ENCODE measurements around the gene GYPC. TPM values are rescaled to one million over a fixed set of nuclear protein-coding genes. Genes with fewer than 3 reads are reported as not detected.

GYPC gene
- total RNA-seq, 1 donor from 2014 or later = 59.9 TPM

GRCh38 chr2:126699018-126699417 lies 43.1 kb downstream of the GYPC start:
- DNase-seq (ENCODE audit: low read depth) = no peak
- H3K4me3 ChIP-seq (ENCODE audit: low read depth, low read length) = no peak overlapping the region
- TF ChIP-seq CTCF (conservative IDR thresholded peaks at IDR 0.05; ENCODE audit: low read depth, low read length) = no peak

DNA sequence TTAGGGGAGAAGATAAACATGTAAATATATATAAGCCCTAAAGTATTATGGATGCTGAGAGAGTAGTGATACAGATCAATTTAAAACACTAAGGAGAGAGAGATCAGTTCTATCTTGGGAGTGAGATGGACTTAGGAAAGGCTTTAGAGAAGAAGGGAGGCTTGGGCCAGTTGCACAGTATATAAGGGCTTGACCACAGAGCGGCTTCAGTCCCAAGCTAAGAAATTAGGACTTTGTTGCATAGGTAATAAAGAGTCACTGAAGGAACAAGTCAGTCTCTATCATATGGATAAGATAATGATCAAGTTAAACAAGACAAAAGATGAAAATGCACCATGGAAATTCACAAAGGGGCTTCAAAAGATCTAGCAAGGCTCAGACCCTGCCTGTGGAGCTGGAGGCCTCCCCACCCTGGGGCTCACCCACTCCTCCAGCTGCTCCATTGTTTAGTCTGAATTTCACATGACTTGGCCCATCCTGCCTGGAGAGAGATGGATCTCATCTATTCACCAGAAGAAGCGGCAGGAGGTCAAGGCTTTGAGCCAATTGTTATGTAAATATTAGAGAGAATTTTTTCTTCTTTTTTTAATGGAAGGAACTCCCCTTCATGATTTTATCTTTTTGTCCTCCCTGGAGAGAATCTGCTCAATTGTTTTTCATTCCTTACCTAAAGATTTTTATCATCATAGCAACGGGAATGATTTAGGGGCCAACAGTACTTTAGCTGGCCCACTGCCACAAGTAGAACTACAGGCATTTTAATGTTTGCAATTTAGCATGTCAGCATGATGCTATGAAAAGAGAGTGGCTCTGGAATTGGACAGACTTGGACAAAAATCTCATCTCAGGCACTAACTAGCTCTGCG lies 44.0 kb downstream of the GYPC start:
- DNase-seq (ENCODE audit: low read depth) = no peak
- TF ChIP-seq CTCF (conservative IDR thresholded peaks at IDR 0.05; ENCODE audit: low read depth, low read length) = no peak
- H3K4me3 ChIP-seq (ENCODE audit: low read depth, low read length) = no peak overlapping the region

GRCh38 chr2:126700677-126701076 lies 44.7 kb downstream of the GYPC start:
- no peak for TF ChIP-seq CTCF (conservative IDR thresholded peaks at IDR 0.05; ENCODE audit: low read depth, low read length)
- no peak for DNase-seq (ENCODE audit: low read depth)
- H3K4me3 ChIP-seq (ENCODE audit: low read depth, low read length) = no peak overlapping the region

DNA sequence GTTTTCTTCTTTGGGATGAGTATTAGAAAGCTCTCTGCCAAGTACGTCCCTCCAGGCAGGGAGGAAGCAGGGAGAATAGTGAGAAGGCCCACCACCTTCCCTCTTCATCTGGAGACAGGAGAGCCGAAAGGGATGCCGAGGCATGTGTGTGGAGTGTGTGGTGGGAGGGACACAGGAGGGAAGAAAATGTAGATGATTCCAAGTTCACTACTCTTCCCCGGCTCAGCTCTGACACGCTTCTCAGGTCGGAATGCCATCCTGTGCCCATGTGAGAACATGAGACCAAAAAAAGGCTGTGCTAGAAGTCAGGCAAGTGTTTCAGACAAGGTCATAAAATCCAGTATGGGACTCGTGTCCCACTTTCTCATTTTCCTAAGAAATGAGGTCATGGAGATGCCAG lies 47.4 kb downstream of the GYPC start:
- no peak for DNase-seq (ENCODE audit: low read depth)
- TF ChIP-seq CTCF (conservative IDR thresholded peaks at IDR 0.05; ENCODE audit: low read depth, low read length) = no peak
- H3K4me3 ChIP-seq (ENCODE audit: low read depth, low read length) = no peak overlapping the region

DNA sequence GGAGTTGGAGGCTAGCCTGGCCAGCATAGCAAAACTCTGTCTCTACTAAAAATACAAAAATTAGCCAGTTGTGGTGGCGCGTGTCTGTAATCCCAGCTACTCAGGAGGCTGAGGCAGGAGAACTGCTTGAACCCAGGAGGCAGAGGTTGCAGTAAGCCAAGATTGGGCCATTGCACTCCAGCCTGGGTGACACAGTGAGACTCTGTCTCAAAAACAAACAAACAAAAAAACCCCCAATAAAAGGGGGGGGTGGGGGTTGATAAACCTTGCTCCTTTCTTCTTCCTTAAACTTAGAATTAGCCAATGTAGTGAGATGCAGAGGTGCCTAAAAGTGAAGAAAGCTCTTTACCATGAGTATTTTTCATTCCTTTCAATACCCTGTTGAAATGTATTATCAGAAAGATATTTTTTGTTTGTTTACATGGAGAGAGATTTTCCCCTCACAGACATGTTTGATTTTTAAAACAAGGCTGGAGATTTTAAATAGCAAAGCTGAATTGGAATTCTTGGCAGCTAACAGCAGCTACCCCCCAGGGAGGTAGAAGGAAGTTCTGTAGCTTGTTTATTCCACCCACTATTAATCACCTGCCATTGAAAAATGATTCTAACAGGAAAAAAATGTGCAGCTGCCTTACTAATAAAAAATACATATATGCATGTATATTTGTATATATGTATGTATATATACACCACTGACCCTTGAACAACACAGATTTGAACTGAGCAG lies 48.6 kb downstream of the GYPC start:
- DNase-seq (ENCODE audit: low read depth) = no peak
- no peak for TF ChIP-seq CTCF (conservative IDR thresholded peaks at IDR 0.05; ENCODE audit: low read depth, low read length)
- no peak overlapping the region for H3K4me3 ChIP-seq (ENCODE audit: low read depth, low read length)

- no peak for TF ChIP-seq CTCF (conservative IDR thresholded peaks at IDR 0.05; ENCODE audit: low read depth, low read length)
- DNase-seq (ENCODE audit: low read depth) = no peak
- no peak overlapping the region for H3K4me3 ChIP-seq (ENCODE audit: low read depth, low read length)
Measured at GRCh38 chr2:126707191-126707590, 51.2 kb downstream of the GYPC start.

Data from epithelial cell of proximal tubule (primary cell).